ENCODE results near the gene LAMC2.

DNA sequence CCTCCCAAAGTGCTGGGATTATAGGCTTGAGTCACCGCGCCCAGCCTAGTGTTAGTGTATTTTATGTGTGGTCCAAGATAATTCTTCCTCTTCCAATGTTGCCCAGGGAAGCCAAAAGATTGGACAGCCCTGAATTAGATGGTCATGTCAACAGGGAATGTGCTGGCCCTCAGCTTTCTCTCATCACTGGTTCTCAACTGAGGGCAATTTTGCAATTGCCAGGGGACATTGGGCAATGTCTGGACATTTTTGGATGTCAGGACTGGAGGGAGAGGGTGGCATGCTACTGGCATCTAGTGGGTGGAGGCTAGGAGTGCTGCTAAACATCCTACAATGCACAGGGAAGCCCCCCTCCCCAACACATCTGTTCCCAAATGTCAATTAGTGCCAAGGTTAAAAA lies 95.0 kb downstream of the LAMC2 start:
- TF ChIP-seq, protein P1, sequence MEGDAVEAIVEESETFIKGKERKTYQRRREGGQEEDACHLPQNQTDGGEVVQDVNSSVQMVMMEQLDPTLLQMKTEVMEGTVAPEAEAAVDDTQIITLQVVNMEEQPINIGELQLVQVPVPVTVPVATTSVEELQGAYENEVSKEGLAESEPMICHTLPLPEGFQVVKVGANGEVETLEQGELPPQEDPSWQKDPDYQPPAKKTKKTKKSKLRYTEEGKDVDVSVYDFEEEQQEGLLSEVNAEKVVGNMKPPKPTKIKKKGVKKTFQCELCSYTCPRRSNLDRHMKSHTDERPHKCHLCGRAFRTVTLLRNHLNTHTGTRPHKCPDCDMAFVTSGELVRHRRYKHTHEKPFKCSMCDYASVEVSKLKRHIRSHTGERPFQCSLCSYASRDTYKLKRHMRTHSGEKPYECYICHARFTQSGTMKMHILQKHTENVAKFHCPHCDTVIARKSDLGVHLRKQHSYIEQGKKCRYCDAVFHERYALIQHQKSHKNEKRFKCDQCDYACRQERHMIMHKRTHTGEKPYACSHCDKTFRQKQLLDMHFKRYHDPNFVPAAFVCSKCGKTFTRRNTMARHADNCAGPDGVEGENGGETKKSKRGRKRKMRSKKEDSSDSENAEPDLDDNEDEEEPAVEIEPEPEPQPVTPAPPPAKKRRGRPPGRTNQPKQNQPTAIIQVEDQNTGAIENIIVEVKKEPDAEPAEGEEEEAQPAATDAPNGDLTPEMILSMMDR (IDR thresholded peaks at IDR 0.05), result no peak
- no peak for TF ChIP-seq POLR2A (IDR thresholded peaks at IDR 0.05)

All from esophagus squamous epithelium (tissue), 4 donors.